H1 (cell line): ENCODE measurements around the gene STX12. TPM values are rescaled to one million over a fixed set of nuclear protein-coding genes. Genes with fewer than 3 reads are reported as not detected.

Source experiments
- CTCF ChIA-PET: fragments of 300-600 bp; sonication (Branson Sonifier 250); formaldehyde crosslinking; loops from one replicate; lab custom pipeline; 2021; ENCODE audit not compliant: partially characterized antibody; lab: Charles Lee
- POLR2A ChIA-PET: fragments of 300-600 bp; sonication (Branson Sonifier 250); formaldehyde crosslinking; loops from one replicate; lab custom pipeline; 2021; ENCODE audit warnings: inconsistent platforms; ENCODE audit not compliant: partially characterized antibody; lab: Charles Lee
- DNase-seq, 2 experiments: peaks; one replicate each; pipeline versions ENCODE4 v3.0.0 to v3.0.0-alpha.2; 2010 to 2022; ENCODE audit warnings: low spot score in 2 of 2, low read depth in 1 of 2, mixed read lengths in 1 of 2
- FAIRE-seq: peaks from 2 replicates; lab custom pipeline; 2011; peaks lifted over from hg19 to GRCh38; lab: Jason Lieb, UNC
- H2AFZ ChIP-seq: 2 replicates; pipeline ENCODE4 v1.8.1; 2012; ENCODE audit warnings: low read length, inconsistent platforms
- H2AK5ac ChIP-seq: 2 replicates; pipeline ENCODE4 v1.6.1; 2013; ENCODE audit warnings: low read depth, low read length
- H2BK120ac ChIP-seq: replicated peaks from 2 replicates; pipeline ENCODE3; 2013; ENCODE audit warnings: low read depth, low read length, inconsistent platforms
- H2BK12ac ChIP-seq: 2 replicates; pipeline ENCODE4 v1.6.1; 2013; ENCODE audit warnings: low read depth, low read length
- H2BK15ac ChIP-seq: 2 replicates; pipeline ENCODE4 v1.6.1; 2013; ENCODE audit warnings: low read length
- H2BK20ac ChIP-seq: 2 replicates; pipeline ENCODE4 v1.6.1; 2013; ENCODE audit warnings: low read length
- H2BK5ac ChIP-seq: 2 replicates; pipeline ENCODE4 v1.6.1; 2013; ENCODE audit warnings: low read depth, low read length
- H3K14ac ChIP-seq: 2 replicates; pipeline ENCODE4 v1.6.1; 2013; ENCODE audit warnings: inconsistent platforms; ENCODE audit not compliant: insufficient read length
- H3K18ac ChIP-seq: 2 replicates; pipeline ENCODE4 v1.6.1; 2013; ENCODE audit warnings: low read length; ENCODE audit errors: extremely low read depth
- H3K23ac ChIP-seq: 2 replicates; pipeline ENCODE4 v1.6.1; 2013; ENCODE audit warnings: inconsistent platforms; ENCODE audit not compliant: insufficient read length
- H3K23me2 ChIP-seq: 2 replicates; pipeline ENCODE4 v1.6.1; 2013; ENCODE audit warnings: low read depth, low read length
- H3K27ac ChIP-seq: 2 replicates; pipeline ENCODE4 v1.6.1; 2011; ENCODE audit warnings: low read depth, low read length, inconsistent platforms
- H3K27me3 ChIP-seq, 4 experiments: replicated peaks in 1 of 4; 1 replicate in 1 of 4; 2 replicates in 3 of 4; pipeline versions ENCODE4 v1.6.1 to v1.8.1; 2011 to 2013; ENCODE audit warnings: low read length in 3 of 4, mild to moderate bottlenecking in 3 of 4, inconsistent platforms in 2 of 4, mixed read lengths in 2 of 4, moderate library complexity in 1 of 4; ENCODE audit not compliant: control insufficient read depth in 3 of 4, insufficient read depth in 3 of 4; ENCODE audit errors: extremely low read depth in 1 of 4
- H3K36me3 ChIP-seq, 4 experiments: 2 replicates each; pipeline versions ENCODE4 v1.6.1 to v1.8.1; 2011 to 2013; ENCODE audit warnings: mild to moderate bottlenecking in 4 of 4, low read length in 3 of 4, moderate library complexity in 2 of 4, control low read depth in 1 of 4, inconsistent platforms in 1 of 4; ENCODE audit not compliant: insufficient read depth in 4 of 4, control insufficient read depth in 2 of 4
- H3K4ac ChIP-seq: replicated peaks from 2 replicates; pipeline ENCODE3; 2013; ENCODE audit warnings: low read length, low read depth, mixed read lengths, inconsistent platforms; ENCODE audit not compliant: insufficient read length
- H3K4me1 ChIP-seq, 4 experiments: replicated peaks in 1 of 4; 1 replicate in 1 of 4; 2 replicates in 3 of 4; pipeline versions ENCODE4 v1.6.1 to v1.8.1; 2011 to 2013; ENCODE audit warnings: low read length in 3 of 4, inconsistent platforms in 2 of 4, mixed read lengths in 1 of 4; ENCODE audit not compliant: insufficient read depth in 4 of 4, control insufficient read depth in 3 of 4
- H3K4me2 ChIP-seq, 2 experiments: 2 replicates each; pipeline versions ENCODE4 v1.6.1 to v1.8.1; 2011 to 2013; ENCODE audit warnings: low read depth in 2 of 2, low read length in 2 of 2, control low read depth in 1 of 2, inconsistent platforms in 1 of 2, mild to moderate bottlenecking in 1 of 2; ENCODE audit not compliant: insufficient read depth in 1 of 2
- H3K4me3 ChIP-seq, 4 experiments: fragments of 200-600, 300-600 bp in 1 of 4; sonication (generic), shearing (Covaris generic), sonication (Bioruptor Twin) in 1 of 4; 2 replicates each; pipeline versions ENCODE4 v1.5.1 to v1.8.1; 2011 to 2016; ENCODE audit warnings: low read length in 4 of 4, low read depth in 3 of 4, control low read depth in 2 of 4, inconsistent platforms in 2 of 4, mild to moderate bottlenecking in 2 of 4, mixed read lengths in 1 of 4, moderate library complexity in 1 of 4; ENCODE audit not compliant: insufficient read depth in 2 of 4; ENCODE audit errors: extremely low read depth in 1 of 4
- H3K56ac ChIP-seq: replicated peaks from 2 replicates; pipeline ENCODE3; 2013; ENCODE audit warnings: low read depth, mild to moderate bottlenecking, mixed read lengths, low read length, inconsistent platforms; ENCODE audit not compliant: insufficient read length
- H3K79me1 ChIP-seq: 2 replicates; pipeline ENCODE4 v1.6.1; 2013; ENCODE audit warnings: low read depth, low read length, control low read depth
- H3K79me2 ChIP-seq, 2 experiments: 2 replicates each; pipeline versions ENCODE4 v1.6.1 to v1.8.1; 2012 to 2013; ENCODE audit warnings: low read length in 2 of 2, mild to moderate bottlenecking in 2 of 2, inconsistent platforms in 1 of 2; ENCODE audit not compliant: insufficient read depth in 2 of 2, control insufficient read depth in 1 of 2
- H3K9ac ChIP-seq, 4 experiments: replicated peaks in 1 of 4; 1 replicate in 1 of 4; 2 replicates in 3 of 4; pipeline versions ENCODE4 v1.6.1 to v1.8.1; 2011 to 2013; ENCODE audit warnings: low read depth in 3 of 4, low read length in 3 of 4, control low read depth in 2 of 4, mild to moderate bottlenecking in 2 of 4, moderate library complexity in 2 of 4, inconsistent platforms in 1 of 4; ENCODE audit errors: extremely low read depth in 1 of 4
- H3K9me3 ChIP-seq, 2 experiments: 2 replicates each; pipeline versions ENCODE4 v1.6.1 to v1.8.1; 2012 to 2013; ENCODE audit warnings: mild to moderate bottlenecking in 2 of 2, moderate library complexity in 2 of 2, control low read depth in 1 of 2, inconsistent platforms in 1 of 2, low read depth in 1 of 2, low read length in 1 of 2, mixed read lengths in 1 of 2; ENCODE audit not compliant: insufficient read depth in 2 of 2
- H4K20me1 ChIP-seq, 2 experiments: replicated peaks in 1 of 2; 2 replicates each; pipeline versions ENCODE3 to v1.8.1; 2011 to 2013; ENCODE audit warnings: inconsistent platforms in 2 of 2, low read length in 2 of 2, mild to moderate bottlenecking in 1 of 2; ENCODE audit not compliant: insufficient read depth in 2 of 2, control insufficient read depth in 1 of 2
- H4K5ac ChIP-seq: 2 replicates; pipeline ENCODE4 v1.6.1; 2013; ENCODE audit warnings: low read length, low read depth, mixed read lengths, inconsistent platforms; ENCODE audit not compliant: insufficient read length
- H4K8ac ChIP-seq: 2 replicates; pipeline ENCODE4 v1.8.0; 2013; ENCODE audit warnings: mild to moderate bottlenecking, moderate library complexity, low read length, inconsistent platforms; ENCODE audit not compliant: insufficient read depth; ENCODE audit errors: extremely low read depth
- H4K91ac ChIP-seq: replicated peaks from 2 replicates; pipeline ENCODE3; 2013; ENCODE audit warnings: low read length, mixed read lengths, inconsistent platforms; ENCODE audit not compliant: insufficient read length
- BRCA1 ChIP-seq: IDR thresholded peaks from 2 replicates; pipeline ENCODE4 v1.6.1; 2012; ENCODE audit warnings: low read depth, low read length, improper control_type of control experiment
- POLR2A ChIP-seq, 2 experiments: IDR thresholded peaks; 1 replicate in 1 of 2; 2 replicates in 1 of 2; pipeline ENCODE4 v1.6.1; 2011; ENCODE audit warnings: low read depth in 2 of 2, low read length in 2 of 2, mild to moderate bottlenecking in 2 of 2; ENCODE audit errors: control extremely low read depth in 1 of 2
- RFX5 ChIP-seq: IDR thresholded peaks from 2 replicates; pipeline ENCODE4 v1.6.1; 2011; ENCODE audit warnings: low read depth, low read length, improper control_type of control experiment, borderline replicate concordance
- SP4 ChIP-seq: IDR thresholded peaks from 2 replicates; pipeline ENCODE4 v1.6.1; 2012; ENCODE audit warnings: low read length, inconsistent platforms
- WGBS, 2 experiments: shearing (Covaris generic) in 1 of 2; methylation state at CpG; one replicate each; pipeline versions ENCODE4 v1.1.6 to v1.1.7; 2013 to 2015; ENCODE audit warnings: low lambda C conversion rate in 2 of 2, mixed read lengths in 2 of 2, inconsistent platforms in 1 of 2, low coverage in 1 of 2, missing lambda C conversion rate in 1 of 2; ENCODE audit not compliant: insufficient replicate concordance in 2 of 2, insufficient coverage in 1 of 2, insufficient read length in 1 of 2; ENCODE audit errors: extremely low coverage in 1 of 2, missing lambda C conversion rate in 1 of 2; 5-methylcytosine and 5-hydroxymethylcytosine counted together
- polyA plus RNA-seq, 7 experiments: library from polyadenylated mRNA; depleted of rRNA in 3 of 7; stranded (reverse) in 5 of 7; unstranded in 2 of 7; fragments of >200 nt in 5 of 7; fragments of 200-250 nt in 2 of 7; gene quantifications; 1 replicate in 5 of 7; 2 replicates in 1 of 7; 4 replicates in 1 of 7; pipeline versions ENCODE4 v1.2.1 to v1.2.3, GENCODE V29; 2011 to 2013; ENCODE audit warnings: missing spikeins in 2 of 7, mixed read lengths in 2 of 7
- total RNA-seq: library from RNA; stranded (reverse); fragmentation: NEBNext Ultra II Directional; extraction: Animal tissue kit (Norgen Biotek cat#: 25700); gene quantifications from 2 replicates; pipeline ENCODE4 v1.2.1, GENCODE V29; 2021
- TF ChIP-seq, protein P1 (sequence below): IDR thresholded peaks from 2 replicates; pipeline ENCODE4 v1.6.1; 2011; ENCODE audit warnings: low read depth, mild to moderate bottlenecking, low read length; ENCODE audit not compliant: insufficient read depth
- TF ChIP-seq, protein P2 (sequence below): IDR thresholded peaks from 2 replicates; pipeline ENCODE4 v1.6.1; 2012; ENCODE audit warnings: inconsistent platforms

STX12 gene
- total and polyA plus RNA-seq, 2 of the 8 experiments (the other 6 are each of a cell fraction or from before 2014, with no cell fraction given), result 3.7 to 11.0 TPM

DNA sequence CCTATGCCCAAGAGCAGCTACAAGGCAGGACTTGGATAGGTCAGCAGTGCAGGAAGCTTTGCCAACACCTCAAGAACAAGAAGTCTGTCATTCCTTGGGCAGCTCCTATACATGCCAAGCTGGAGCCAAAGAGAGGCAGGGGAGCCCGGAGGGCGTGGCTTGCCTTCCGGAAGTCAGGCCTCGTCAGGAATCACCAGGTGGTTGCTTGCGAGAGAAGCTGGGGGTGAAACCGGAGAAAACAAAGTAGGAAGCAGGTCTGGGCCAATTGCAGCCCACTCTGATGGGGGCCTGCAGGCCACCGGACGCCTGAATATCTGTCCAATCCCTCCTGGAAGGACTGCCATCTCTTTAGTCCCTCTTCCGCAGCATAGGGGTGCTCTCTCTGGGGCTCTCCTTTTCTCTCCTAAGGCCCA lies 48.1 kb upstream of the STX12 start:
- no peak overlapping the region; the same call in 1 of the 2 replicates for H2BK15ac ChIP-seq
- H3K4me2 ChIP-seq, result peak overlapping the region; percentile 53 to 55
- H4K8ac ChIP-seq, result peak overlapping the region; percentile 63; the same call in 1 of the 2 replicates
- peaks cover 0 to 2% (median 0%) of the 10 kb centered on the region in 4 experiments; a peak in 1 of 7 replicates for H3K27me3 ChIP-seq
- H2AK5ac ChIP-seq, result no peak overlapping the region
- ChIA-PET CTCF (interaction anchor here (0.5 to 1.9 kb wide), 8 partner anchors 48 to 605 kb away, joined by 3 to 9 read pairs (median 3); partner anchors contain the start of gene STX12), POLR2A (interaction anchor here (0.6 to 1.6 kb wide), 15 partner anchors 10 to 604 kb away, joined by 3 to 8 read pairs (median 3); partner anchors contain the start of genes IFI6, MED18, PPP1R8 and SESN2)
- no peak overlapping the region for H2BK20ac ChIP-seq
- FAIRE-seq (no peak), DNase-seq (peak; percentile 25 to 70)
- H2AFZ ChIP-seq, result 0 out of 2 replicates have a peak overlapping the region, but pooled peaks have one; percentile 25
- TF ChIP-seq RFX5 (0 out of 2 replicates have a peak, but pooled peaks have one; percentile 29), SP4 (no peak), POLR2A (IDR thresholded peaks at IDR 0.05; ENCODE audit: control extremely low read depth in 1 of 2, low read depth in 2 of 2, low read length in 2 of 2) (peak in 1 of 2 experiments; percentile 67; a peak in 1 of 3 replicates), BRCA1 (no peak)
- TF ChIP-seq, protein P1, sequence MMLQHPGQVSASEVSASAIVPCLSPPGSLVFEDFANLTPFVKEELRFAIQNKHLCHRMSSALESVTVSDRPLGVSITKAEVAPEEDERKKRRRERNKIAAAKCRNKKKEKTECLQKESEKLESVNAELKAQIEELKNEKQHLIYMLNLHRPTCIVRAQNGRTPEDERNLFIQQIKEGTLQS, result no peak
- TF ChIP-seq, protein P2, sequence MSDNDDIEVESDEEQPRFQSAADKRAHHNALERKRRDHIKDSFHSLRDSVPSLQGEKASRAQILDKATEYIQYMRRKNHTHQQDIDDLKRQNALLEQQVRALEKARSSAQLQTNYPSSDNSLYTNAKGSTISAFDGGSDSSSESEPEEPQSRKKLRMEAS, result peak; percentile 54; the same call in 1 of the 2 replicates
- no peak overlapping the region for H3K4ac ChIP-seq
- H2BK5ac ChIP-seq, result 0 out of 2 replicates have a peak overlapping the region, but pooled peaks have one; percentile 81
- H3K18ac ChIP-seq, result peak overlapping the region; percentile 93
- no peak overlapping the region for H4K91ac ChIP-seq
- no peak overlapping the region for H3K56ac ChIP-seq
- H4K5ac ChIP-seq, result no peak overlapping the region
- peak overlapping the region in 3 of 4 experiments; percentile 9 to 49 (median 14); a peak in 4 of 8 replicates for H3K4me3 ChIP-seq
- peak overlapping the region; percentile 65 for H3K27ac ChIP-seq
- peaks cover 3% of the 10 kb centered on the region; the same call in 1 of the 2 replicates for H3K23me2 ChIP-seq
- peaks cover 0 to 5% (median under 1%) of the 10 kb centered on the region in 4 experiments; a peak in 3 of 7 replicates for H3K4me1 ChIP-seq
- no peak overlapping the region for H3K14ac ChIP-seq
- peak overlapping the region; percentile 40 for H2BK120ac ChIP-seq
- H3K36me3 ChIP-seq, result no peaks in the 10 kb centered on the region
- H3K79me1 ChIP-seq, result no peaks in the 10 kb centered on the region
- H3K9ac ChIP-seq, result peak overlapping the region in 2 of 4 experiments; percentile 41 to 45; a peak in 4 of 7 replicates
- H3K23ac ChIP-seq, result no peak overlapping the region
- no peaks in the 10 kb centered on the region for H4K20me1 ChIP-seq
- H2BK12ac ChIP-seq, result peak overlapping the region; percentile 12; the same call in 1 of the 2 replicates
- H3K9me3 ChIP-seq, result no peaks in the 10 kb centered on the region
- 77% methylated on average over 9 of the region's 9 CpGs; no CpG with 5 or more reads in 1 of the 2 experiments for WGBS, 2 experiments
- H3K79me2 ChIP-seq, result no peaks in the 10 kb centered on the region; a peak in 1 of 4 replicates
